ENCODE results near the gene ZBED2. TPM values are rescaled to one million over a fixed set of nuclear protein-coding genes. Genes with fewer than 3 reads are reported as not detected.

ZBED2 gene
- total RNA-seq, 2 donors from 2014 or later, result not detected

GRCh38 chr3:111617406-111617805 lies 22.3 kb upstream of the ZBED2 start:
- no peaks in the 10 kb centered on the region for H3K27me3 ChIP-seq (replicated peaks; ENCODE audit: insufficient read depth)
- no peaks in the 10 kb centered on the region for H3K9me3 ChIP-seq
- no peak for DNase-seq (ENCODE audit: low spot score)
- ATAC-seq (ENCODE audit: insufficient number of reproducible peaks, low FRiP score, low read depth), result no peak
- no peak overlapping the region for H3K27ac ChIP-seq
- H3K36me3 ChIP-seq, result no peaks in the 10 kb centered on the region
- no peak for TF ChIP-seq CTCF (IDR thresholded peaks at IDR 0.05)
- no peaks in the 10 kb centered on the region for H3K4me1 ChIP-seq (ENCODE audit: control insufficient read depth in 1 of 2, low read depth in 2 of 2)
- H3K4me3 ChIP-seq, result no peak overlapping the region

GRCh38 chr3:111616417-111617105 lies 21.4 kb upstream of the ZBED2 start:
- H3K27ac ChIP-seq, result no peak overlapping the region
- H3K27me3 ChIP-seq (replicated peaks; ENCODE audit: insufficient read depth), result no peaks in the 10 kb centered on the region
- no peak for TF ChIP-seq CTCF (IDR thresholded peaks at IDR 0.05)
- DNase-seq (ENCODE audit: low spot score) (no peak), ATAC-seq (ENCODE audit: insufficient number of reproducible peaks, low FRiP score, low read depth) (no peak)
- no peaks in the 10 kb centered on the region for H3K4me1 ChIP-seq (ENCODE audit: control insufficient read depth in 1 of 2, low read depth in 2 of 2)
- H3K9me3 ChIP-seq, result no peaks in the 10 kb centered on the region
- no peak overlapping the region for H3K4me3 ChIP-seq
- no peaks in the 10 kb centered on the region for H3K36me3 ChIP-seq

DNA sequence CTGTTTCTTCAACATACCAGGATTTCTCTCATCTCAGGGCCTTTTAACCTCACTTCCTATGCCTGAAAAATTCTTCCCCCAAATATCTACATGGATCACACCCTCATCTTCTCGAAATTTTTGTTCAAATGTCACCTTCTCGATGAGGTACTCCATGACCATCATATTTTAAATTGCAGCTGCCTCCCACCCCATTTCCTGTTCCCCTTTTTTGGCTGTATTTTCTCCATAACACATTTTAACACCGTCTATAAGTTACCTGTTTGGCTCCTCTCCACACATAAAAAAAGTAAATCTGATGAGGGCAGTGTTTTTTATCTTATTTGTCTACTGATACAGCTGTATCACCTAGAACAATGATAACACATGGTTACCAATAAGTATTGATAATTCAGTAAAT lies 20.7 kb upstream of the ZBED2 start:
- no peak overlapping the region for H3K4me3 ChIP-seq
- no peak overlapping the region for H3K27ac ChIP-seq
- no peak for TF ChIP-seq CTCF (IDR thresholded peaks at IDR 0.05)
- H3K9me3 ChIP-seq, result no peaks in the 10 kb centered on the region
- no peaks in the 10 kb centered on the region for H3K36me3 ChIP-seq
- no peaks in the 10 kb centered on the region for H3K27me3 ChIP-seq (replicated peaks; ENCODE audit: insufficient read depth)
- H3K4me1 ChIP-seq (ENCODE audit: control insufficient read depth in 1 of 2, low read depth in 2 of 2), result no peaks in the 10 kb centered on the region
- no peak for DNase-seq (ENCODE audit: low spot score)
- no peak for ATAC-seq (ENCODE audit: insufficient number of reproducible peaks, low FRiP score, low read depth)

GRCh38 chr3:111613294-111613693 lies 18.1 kb upstream of the ZBED2 start:
- Histone ChIP-seq H3K4me1 (ENCODE audit: control insufficient read depth in 1 of 2, low read depth in 2 of 2) (no peaks in the 10 kb centered on the region), H3K9me3 (no peaks in the 10 kb centered on the region), H3K4me3 (no peak overlapping the region), H3K36me3 (no peaks in the 10 kb centered on the region), H3K27me3 (replicated peaks; ENCODE audit: insufficient read depth) (no peaks in the 10 kb centered on the region), H3K27ac (no peak overlapping the region)
- DNase-seq (ENCODE audit: low spot score), result no peak
- no peak for TF ChIP-seq CTCF (IDR thresholded peaks at IDR 0.05)
- ATAC-seq (ENCODE audit: insufficient number of reproducible peaks, low FRiP score, low read depth), result no peak

DNA sequence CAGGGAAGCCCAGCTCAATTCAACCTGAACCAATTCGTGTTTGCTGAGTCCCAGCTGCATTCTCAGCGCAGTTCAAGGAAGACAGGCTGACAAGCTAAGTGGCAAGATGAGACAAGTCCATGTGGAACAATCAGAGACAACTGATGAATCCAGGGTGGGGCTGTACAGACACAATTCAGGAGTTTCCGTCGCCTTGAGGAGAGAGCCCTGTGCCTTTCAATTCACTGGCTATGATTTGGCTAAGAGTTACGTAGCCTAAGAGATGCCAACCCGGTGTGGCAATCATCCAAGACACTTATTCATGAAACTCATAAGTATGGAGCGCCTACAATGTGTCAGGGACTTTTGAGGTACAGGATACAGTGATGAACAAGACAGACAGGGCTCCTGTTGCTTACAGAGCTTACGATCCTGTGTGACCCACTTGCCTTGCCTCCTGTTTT lies 15.5 kb upstream of the ZBED2 start:
- no peaks in the 10 kb centered on the region for H3K4me1 ChIP-seq (ENCODE audit: control insufficient read depth in 1 of 2, low read depth in 2 of 2)
- no peaks in the 10 kb centered on the region for H3K27me3 ChIP-seq (replicated peaks; ENCODE audit: insufficient read depth)
- H3K36me3 ChIP-seq, result no peaks in the 10 kb centered on the region
- TF ChIP-seq CTCF (IDR thresholded peaks at IDR 0.05), result no peak
- H3K4me3 ChIP-seq, result no peak overlapping the region
- DNase-seq (ENCODE audit: low spot score), result no peak
- no peaks in the 10 kb centered on the region for H3K9me3 ChIP-seq
- H3K27ac ChIP-seq, result no peak overlapping the region
- ATAC-seq (ENCODE audit: insufficient number of reproducible peaks, low FRiP score, low read depth), result no peak
